HepG2 (cell line): ENCODE data around the gene CASKIN1. TPM values are rescaled to one million over a fixed set of nuclear protein-coding genes. Genes with fewer than 3 reads are reported as not detected.

ENCODE experiments used
- HOXD1 ChIP-seq: sonication (generic); formaldehyde crosslinking; IDR thresholded peaks from 2 replicates; pipeline ENCODE4 v1.5.0; 2020; ENCODE audit warnings: missing genetic modification reagents
- POGZ ChIP-seq: sonication (generic); formaldehyde crosslinking; IDR thresholded peaks from 2 replicates; pipeline ENCODE4 v1.4.0; 2020; ENCODE audit warnings: mild to moderate bottlenecking, missing genetic modification reagents
- SP5 ChIP-seq: IDR thresholded peaks from 2 replicates; pipeline ENCODE4 v1.6.1; 2016; ENCODE audit warnings: low read depth, borderline replicate concordance
- ZNF274 ChIP-seq: sonication (generic); formaldehyde crosslinking; IDR thresholded peaks from 2 replicates; pipeline ENCODE4 v1.5.1; 2020; ENCODE audit warnings: mild to moderate bottlenecking, missing genetic modification reagents
- ZNF331 ChIP-seq: sonication (generic); formaldehyde crosslinking; IDR thresholded peaks from 2 replicates; pipeline ENCODE4 v1.4.0; 2020; ENCODE audit warnings: missing genetic modification reagents
- ZNF501 ChIP-seq: sonication (generic); formaldehyde crosslinking; IDR thresholded peaks from 2 replicates; pipeline ENCODE4 v1.5.1; 2020; ENCODE audit warnings: mild to moderate bottlenecking, moderate library complexity, missing genetic modification reagents
- polyA plus RNA-seq, 8 experiments: library from polyadenylated mRNA; depleted of rRNA in 3 of 8; stranded (reverse) in 7 of 8; unstranded in 1 of 8; fragments of >200 nt; fragmentation: Illumina TruSeq in 4 of 8; extraction: Trizol in 4 of 8; gene quantifications; 2 replicates each; pipeline versions ENCODE4 v1.2.1 to v1.2.3, GENCODE V29; 2011 to 2016; ENCODE audit warnings: low read depth in 4 of 8, missing spikeins in 1 of 8, mixed read lengths in 1 of 8; ENCODE audit not compliant: insufficient read depth in 1 of 8
- total RNA-seq, 5 experiments: library from RNA; depleted of rRNA; stranded (reverse); fragments of >200 nt; fragmentation: Illumina TruSeq; extraction: Trizol; gene quantifications; 2 replicates each; pipeline ENCODE4 v1.2.3, GENCODE V29; 2016; ENCODE audit warnings: low read depth in 1 of 5
- TF ChIP-seq, protein P1 (sequence below): sonication (generic); formaldehyde crosslinking; IDR thresholded peaks from 2 replicates; pipeline ENCODE4 v1.4.0; 2020; ENCODE audit warnings: missing genetic modification reagents
- TF ChIP-seq, protein P2 (sequence below): sonication (generic); formaldehyde crosslinking; IDR thresholded peaks from 2 replicates; pipeline ENCODE4 v1.5.0; 2020; ENCODE audit warnings: missing genetic modification reagents
- TF ChIP-seq, protein P3 (sequence below): IDR thresholded peaks from 2 replicates; pipeline ENCODE4 v1.6.1; 2012; ENCODE audit warnings: inconsistent platforms
- TF ChIP-seq, protein P4 (sequence below): sonication (generic); formaldehyde crosslinking; IDR thresholded peaks from 2 replicates; pipeline ENCODE4 v1.5.1; 2020; ENCODE audit warnings: mild to moderate bottlenecking, missing genetic modification reagents, borderline replicate concordance
- TF ChIP-seq, protein P5 (sequence below): IDR thresholded peaks from 2 replicates; pipeline ENCODE4 v1.6.1; 2018; ENCODE audit warnings: missing genetic modification reagents, mild to moderate bottlenecking, missing compliant biosample characterization
- TF ChIP-seq, protein P6 (sequence below): sonication (generic); formaldehyde crosslinking; IDR thresholded peaks from 2 replicates; pipeline ENCODE4 v1.5.1; 2020; ENCODE audit warnings: mild to moderate bottlenecking, missing genetic modification reagents
- TF ChIP-seq, protein P7 (sequence below): IDR thresholded peaks from 2 replicates; pipeline ENCODE4 v1.6.1; 2016; ENCODE audit warnings: missing compliant biosample characterization, missing genetic modification reagents, borderline replicate concordance

The CASKIN1 gene
- total and polyA plus RNA-seq, 2 of the 13 experiments (the other 11 are each of a cell fraction or from before 2014, with no cell fraction given) = 1.2 to 2.2 TPM

DNA sequence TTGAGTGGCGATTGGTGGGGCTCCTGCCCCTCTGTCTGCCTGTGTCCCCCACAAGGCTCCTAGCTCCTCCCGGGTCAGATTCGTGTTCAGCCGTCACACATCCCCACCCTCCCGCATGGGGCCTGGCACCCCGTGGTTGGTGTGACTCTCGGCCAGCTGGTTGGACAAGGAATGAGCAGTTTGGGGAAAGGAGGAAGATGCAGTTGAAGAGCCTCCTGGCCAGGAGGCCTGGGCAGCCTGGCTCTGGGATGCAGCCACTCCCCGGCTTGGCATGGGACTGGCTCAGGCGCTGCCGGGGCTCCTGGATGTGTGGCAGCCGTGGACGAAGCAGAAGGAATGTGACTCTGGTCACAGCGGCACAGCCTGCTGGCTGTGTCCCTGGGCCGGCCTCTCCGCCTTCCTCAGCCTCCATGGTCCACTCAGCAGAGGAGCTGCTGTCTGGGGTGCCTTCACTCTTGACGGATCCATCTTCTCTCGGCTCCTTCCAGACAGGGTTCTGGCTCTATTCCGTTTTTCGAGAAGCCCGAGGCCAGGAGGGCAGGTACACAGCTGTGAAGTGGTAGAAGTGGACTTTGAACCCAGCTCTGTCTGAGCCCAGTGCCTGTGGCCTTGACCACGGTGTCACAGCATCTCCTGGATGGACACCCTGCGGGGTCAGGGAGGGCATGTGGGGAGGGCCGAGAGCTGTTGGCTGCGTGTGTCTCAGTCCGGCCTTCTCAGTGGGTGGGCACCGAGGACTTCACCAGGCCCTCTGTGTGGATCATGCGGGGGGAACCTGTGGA lies 38.7 kb downstream of the CASKIN1 start (continued):
- TF ChIP-seq POGZ (CRISPR knock-in tag) = 0 out of 2 replicates have a peak, but pooled peaks have one; percentile 51
- TF ChIP-seq, protein P1, sequence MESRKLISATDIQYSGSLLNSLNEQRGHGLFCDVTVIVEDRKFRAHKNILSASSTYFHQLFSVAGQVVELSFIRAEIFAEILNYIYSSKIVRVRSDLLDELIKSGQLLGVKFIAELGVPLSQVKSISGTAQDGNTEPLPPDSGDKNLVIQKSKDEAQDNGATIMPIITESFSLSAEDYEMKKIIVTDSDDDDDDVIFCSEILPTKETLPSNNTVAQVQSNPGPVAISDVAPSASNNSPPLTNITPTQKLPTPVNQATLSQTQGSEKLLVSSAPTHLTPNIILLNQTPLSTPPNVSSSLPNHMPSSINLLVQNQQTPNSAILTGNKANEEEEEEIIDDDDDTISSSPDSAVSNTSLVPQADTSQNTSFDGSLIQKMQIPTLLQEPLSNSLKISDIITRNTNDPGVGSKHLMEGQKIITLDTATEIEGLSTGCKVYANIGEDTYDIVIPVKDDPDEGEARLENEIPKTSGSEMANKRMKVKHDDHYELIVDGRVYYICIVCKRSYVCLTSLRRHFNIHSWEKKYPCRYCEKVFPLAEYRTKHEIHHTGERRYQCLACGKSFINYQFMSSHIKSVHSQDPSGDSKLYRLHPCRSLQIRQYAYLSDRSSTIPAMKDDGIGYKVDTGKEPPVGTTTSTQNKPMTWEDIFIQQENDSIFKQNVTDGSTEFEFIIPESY (CRISPR knock-in tag) = peak; percentile 61
- TF ChIP-seq, protein P2, sequence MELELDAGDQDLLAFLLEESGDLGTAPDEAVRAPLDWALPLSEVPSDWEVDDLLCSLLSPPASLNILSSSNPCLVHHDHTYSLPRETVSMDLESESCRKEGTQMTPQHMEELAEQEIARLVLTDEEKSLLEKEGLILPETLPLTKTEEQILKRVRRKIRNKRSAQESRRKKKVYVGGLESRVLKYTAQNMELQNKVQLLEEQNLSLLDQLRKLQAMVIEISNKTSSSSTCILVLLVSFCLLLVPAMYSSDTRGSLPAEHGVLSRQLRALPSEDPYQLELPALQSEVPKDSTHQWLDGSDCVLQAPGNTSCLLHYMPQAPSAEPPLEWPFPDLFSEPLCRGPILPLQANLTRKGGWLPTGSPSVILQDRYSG (CRISPR knock-in tag) = no peak
- TF ChIP-seq, protein P3, sequence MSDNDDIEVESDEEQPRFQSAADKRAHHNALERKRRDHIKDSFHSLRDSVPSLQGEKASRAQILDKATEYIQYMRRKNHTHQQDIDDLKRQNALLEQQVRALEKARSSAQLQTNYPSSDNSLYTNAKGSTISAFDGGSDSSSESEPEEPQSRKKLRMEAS = peak; percentile 77
- peak; percentile 80 for TF ChIP-seq ZNF331 (CRISPR knock-in tag)
- TF ChIP-seq ZNF501 = peak; percentile 37; the same call in 1 of the 2 replicates
- TF ChIP-seq, protein P4, sequence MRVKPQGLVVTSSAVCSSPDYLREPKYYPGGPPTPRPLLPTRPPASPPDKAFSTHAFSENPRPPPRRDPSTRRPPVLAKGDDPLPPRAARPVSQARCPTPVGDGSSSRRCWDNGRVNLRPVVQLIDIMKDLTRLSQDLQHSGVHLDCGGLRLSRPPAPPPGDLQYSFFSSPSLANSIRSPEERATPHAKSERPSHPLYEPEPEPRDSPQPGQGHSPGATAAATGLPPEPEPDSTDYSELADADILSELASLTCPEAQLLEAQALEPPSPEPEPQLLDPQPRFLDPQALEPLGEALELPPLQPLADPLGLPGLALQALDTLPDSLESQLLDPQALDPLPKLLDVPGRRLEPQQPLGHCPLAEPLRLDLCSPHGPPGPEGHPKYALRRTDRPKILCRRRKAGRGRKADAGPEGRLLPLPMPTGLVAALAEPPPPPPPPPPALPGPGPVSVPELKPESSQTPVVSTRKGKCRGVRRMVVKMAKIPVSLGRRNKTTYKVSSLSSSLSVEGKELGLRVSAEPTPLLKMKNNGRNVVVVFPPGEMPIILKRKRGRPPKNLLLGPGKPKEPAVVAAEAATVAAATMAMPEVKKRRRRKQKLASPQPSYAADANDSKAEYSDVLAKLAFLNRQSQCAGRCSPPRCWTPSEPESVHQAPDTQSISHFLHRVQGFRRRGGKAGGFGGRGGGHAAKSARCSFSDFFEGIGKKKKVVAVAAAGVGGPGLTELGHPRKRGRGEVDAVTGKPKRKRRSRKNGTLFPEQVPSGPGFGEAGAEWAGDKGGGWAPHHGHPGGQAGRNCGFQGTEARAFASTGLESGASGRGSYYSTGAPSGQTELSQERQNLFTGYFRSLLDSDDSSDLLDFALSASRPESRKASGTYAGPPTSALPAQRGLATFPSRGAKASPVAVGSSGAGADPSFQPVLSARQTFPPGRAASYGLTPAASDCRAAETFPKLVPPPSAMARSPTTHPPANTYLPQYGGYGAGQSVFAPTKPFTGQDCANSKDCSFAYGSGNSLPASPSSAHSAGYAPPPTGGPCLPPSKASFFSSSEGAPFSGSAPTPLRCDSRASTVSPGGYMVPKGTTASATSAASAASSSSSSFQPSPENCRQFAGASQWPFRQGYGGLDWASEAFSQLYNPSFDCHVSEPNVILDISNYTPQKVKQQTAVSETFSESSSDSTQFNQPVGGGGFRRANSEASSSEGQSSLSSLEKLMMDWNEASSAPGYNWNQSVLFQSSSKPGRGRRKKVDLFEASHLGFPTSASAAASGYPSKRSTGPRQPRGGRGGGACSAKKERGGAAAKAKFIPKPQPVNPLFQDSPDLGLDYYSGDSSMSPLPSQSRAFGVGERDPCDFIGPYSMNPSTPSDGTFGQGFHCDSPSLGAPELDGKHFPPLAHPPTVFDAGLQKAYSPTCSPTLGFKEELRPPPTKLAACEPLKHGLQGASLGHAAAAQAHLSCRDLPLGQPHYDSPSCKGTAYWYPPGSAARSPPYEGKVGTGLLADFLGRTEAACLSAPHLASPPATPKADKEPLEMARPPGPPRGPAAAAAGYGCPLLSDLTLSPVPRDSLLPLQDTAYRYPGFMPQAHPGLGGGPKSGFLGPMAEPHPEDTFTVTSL = 0 out of 2 replicates have a peak, but pooled peaks have one; percentile 44
- peak; percentile 75 for TF ChIP-seq SP5
- peak; percentile 37; the same call in 1 of the 2 replicates for TF ChIP-seq ZNF274 (CRISPR knock-in tag)
- 0 out of 2 replicates have a peak, but pooled peaks have one; percentile 64 for TF ChIP-seq HOXD1 (CRISPR knock-in tag)
- TF ChIP-seq, protein P5, sequence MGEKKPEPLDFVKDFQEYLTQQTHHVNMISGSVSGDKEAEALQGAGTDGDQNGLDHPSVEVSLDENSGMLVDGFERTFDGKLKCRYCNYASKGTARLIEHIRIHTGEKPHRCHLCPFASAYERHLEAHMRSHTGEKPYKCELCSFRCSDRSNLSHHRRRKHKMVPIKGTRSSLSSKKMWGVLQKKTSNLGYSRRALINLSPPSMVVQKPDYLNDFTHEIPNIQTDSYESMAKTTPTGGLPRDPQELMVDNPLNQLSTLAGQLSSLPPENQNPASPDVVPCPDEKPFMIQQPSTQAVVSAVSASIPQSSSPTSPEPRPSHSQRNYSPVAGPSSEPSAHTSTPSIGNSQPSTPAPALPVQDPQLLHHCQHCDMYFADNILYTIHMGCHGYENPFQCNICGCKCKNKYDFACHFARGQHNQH (CRISPR knock-in tag) = no peak; the same call in 1 of the 2 replicates
- TF ChIP-seq, protein P6, sequence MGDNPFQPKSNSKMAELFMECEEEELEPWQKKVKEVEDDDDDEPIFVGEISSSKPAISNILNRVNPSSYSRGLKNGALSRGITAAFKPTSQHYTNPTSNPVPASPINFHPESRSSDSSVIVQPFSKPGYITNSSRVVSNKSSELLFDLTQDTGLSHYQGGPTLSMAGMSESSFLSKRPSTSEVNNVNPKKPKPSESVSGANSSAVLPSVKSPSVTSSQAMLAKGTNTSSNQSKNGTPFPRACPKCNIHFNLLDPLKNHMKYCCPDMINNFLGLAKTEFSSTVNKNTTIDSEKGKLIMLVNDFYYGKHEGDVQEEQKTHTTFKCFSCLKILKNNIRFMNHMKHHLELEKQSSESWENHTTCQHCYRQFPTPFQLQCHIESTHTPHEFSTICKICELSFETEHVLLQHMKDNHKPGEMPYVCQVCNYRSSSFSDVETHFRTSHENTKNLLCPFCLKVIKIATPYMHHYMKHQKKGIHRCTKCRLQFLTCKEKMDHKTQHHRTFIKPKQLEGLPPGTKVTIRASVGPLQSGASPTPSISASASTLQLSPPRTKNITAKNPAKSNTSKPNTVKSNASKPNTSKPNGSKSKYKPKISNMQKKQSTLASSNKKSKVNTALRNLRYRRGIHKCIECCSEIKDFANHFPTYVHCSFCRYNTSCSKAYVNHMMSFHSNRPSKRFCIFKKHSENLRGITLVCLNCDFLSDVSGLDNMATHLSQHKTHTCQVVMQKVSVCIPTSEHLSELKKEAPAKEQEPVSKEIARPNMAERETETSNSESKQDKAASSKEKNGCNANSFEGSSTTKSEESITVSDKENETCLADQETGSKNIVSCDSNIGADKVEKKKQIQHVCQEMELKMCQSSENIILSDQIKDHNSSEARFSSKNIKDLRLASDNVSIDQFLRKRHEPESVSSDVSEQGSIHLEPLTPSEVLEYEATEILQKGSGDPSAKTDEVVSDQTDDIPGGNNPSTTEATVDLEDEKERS (CRISPR knock-in tag) = peak; percentile 52; the same call in 1 of the 2 replicates
- TF ChIP-seq, protein P7, sequence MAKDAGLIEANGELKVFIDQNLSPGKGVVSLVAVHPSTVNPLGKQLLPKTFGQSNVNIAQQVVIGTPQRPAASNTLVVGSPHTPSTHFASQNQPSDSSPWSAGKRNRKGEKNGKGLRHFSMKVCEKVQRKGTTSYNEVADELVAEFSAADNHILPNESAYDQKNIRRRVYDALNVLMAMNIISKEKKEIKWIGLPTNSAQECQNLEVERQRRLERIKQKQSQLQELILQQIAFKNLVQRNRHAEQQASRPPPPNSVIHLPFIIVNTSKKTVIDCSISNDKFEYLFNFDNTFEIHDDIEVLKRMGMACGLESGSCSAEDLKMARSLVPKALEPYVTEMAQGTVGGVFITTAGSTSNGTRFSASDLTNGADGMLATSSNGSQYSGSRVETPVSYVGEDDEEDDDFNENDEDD = 0 out of 2 replicates have a peak, but pooled peaks have one; percentile 26
